Spinal cord (tissue), 10 donors: ENCODE results near the gene ATXN10. TPM values are rescaled to one million over a fixed set of nuclear protein-coding genes. Genes with fewer than 3 reads are reported as not detected.
A peak's percentile ranks its signal among the peaks of the same experiment; 100 is the strongest.

Experiments used
- DNase-seq, 6 donors: peaks; one replicate each; pipeline versions ENCODE4 v3.0.0 to v3.0.0-alpha.2; 2013 to 2015; ENCODE audit warnings: low spot score in 6 of 6, low read depth in 4 of 6
- H3K27ac ChIP-seq: one replicate; pipeline ENCODE4 v1.5.1; 2013; ENCODE audit warnings: low read depth, low read length, control low read depth
- H3K27me3 ChIP-seq: one replicate; pipeline ENCODE4 v1.6.1; 2013; ENCODE audit warnings: low read length; ENCODE audit not compliant: control insufficient read depth, insufficient read depth
- H3K36me3 ChIP-seq: one replicate; pipeline ENCODE4 v1.6.1; 2013; ENCODE audit warnings: low read length; ENCODE audit not compliant: control insufficient read depth, insufficient read depth
- H3K4me1 ChIP-seq: one replicate; pipeline ENCODE4 v1.6.1; 2013; ENCODE audit warnings: low read length; ENCODE audit not compliant: control insufficient read depth, insufficient read depth
- H3K4me3 ChIP-seq: one replicate; pipeline ENCODE4 v1.5.1; 2013; ENCODE audit warnings: low read depth, low read length, control low read depth
- H3K9me3 ChIP-seq: one replicate; pipeline ENCODE4 v1.6.1; 2013; ENCODE audit warnings: low read length; ENCODE audit not compliant: control insufficient read depth, insufficient read depth
- WGBS: methylation state at CpG from one replicate; pipeline ENCODE4 v1.1.5; 2013; ENCODE audit warnings: missing lambda C conversion rate; ENCODE audit not compliant: insufficient coverage; 5-methylcytosine and 5-hydroxymethylcytosine counted together
- polyA plus RNA-seq, 2 donors: library from polyadenylated mRNA; unstranded; fragments of 120-200 nt; gene quantifications; one replicate each; pipeline ENCODE4 v1.2.1, GENCODE V29; 2013; ENCODE audit not compliant: insufficient read length in 2 of 2
- total RNA-seq, 2 donors: library from RNA; depleted of rRNA in 1 of 2; stranded (reverse); fragments of 120-200 nt in 1 of 2; fragments of >200 nt in 1 of 2; gene quantifications; one replicate each; pipeline versions ENCODE4 v1.2.3 to v1.2.4, GENCODE V29; 2013 to 2014
- donor health status: healthy.

The ATXN10 gene
- total and polyA plus RNA-seq, 4 donors = 163 to 428 (median 339) TPM

- H3K36me3 ChIP-seq = peaks cover 6% of the 10 kb centered on the region
- H3K9me3 ChIP-seq = no peaks in the 10 kb centered on the region
- WGBS = 56% methylated on average over 1 of the region's 2 CpGs
- H3K27me3 ChIP-seq = no peaks in the 10 kb centered on the region
- peaks cover 13% of the 10 kb centered on the region for H3K4me1 ChIP-seq
- no peak overlapping the region for H3K27ac ChIP-seq
- peak in 1 of 6 donors; percentile 6 for DNase-seq
- no peak overlapping the region for H3K4me3 ChIP-seq
These were observed 14.4 kb downstream of the ATXN10 start for GRCh38 chr22:45686004-45686403.

- no peak overlapping the region for H3K27ac ChIP-seq
These were observed 15.2 kb downstream of the ATXN10 start for GRCh38 chr22:45686836-45687235.

GRCh38 chr22:45688600-45689080 lies 17.0 kb downstream of the ATXN10 start:
- no peak overlapping the region for H3K4me3 ChIP-seq
- DNase-seq = peak in 1 of 6 donors; percentile 39
- peaks cover 3% of the 10 kb centered on the region for H3K4me1 ChIP-seq
- WGBS = 79% methylated on average over 1 of the region's 4 CpGs
- H3K9me3 ChIP-seq = no peaks in the 10 kb centered on the region
- H3K27me3 ChIP-seq = no peaks in the 10 kb centered on the region
- no peak overlapping the region for H3K27ac ChIP-seq
- H3K36me3 ChIP-seq = peaks cover 18% of the 10 kb centered on the region

More at GRCh38 chr22:45686836-45687235, 15.2 kb downstream of the ATXN10 start:
- 100% methylated on average over 1 of the region's 5 CpGs for WGBS
- peaks cover 12% of the 10 kb centered on the region for H3K36me3 ChIP-seq
- H3K4me3 ChIP-seq = no peak overlapping the region
- H3K4me1 ChIP-seq = peaks cover 13% of the 10 kb centered on the region
- H3K9me3 ChIP-seq = no peaks in the 10 kb centered on the region
- peak in 1 of 6 donors; percentile 21 for DNase-seq
- no peaks in the 10 kb centered on the region for H3K27me3 ChIP-seq

GRCh38 chr22:45689211-45689610 lies 17.6 kb downstream of the ATXN10 start:
- Histone ChIP-seq H3K4me3 (no peak overlapping the region), H3K36me3 (peaks cover 19% of the 10 kb centered on the region), H3K9me3 (no peaks in the 10 kb centered on the region), H3K27ac (no peak overlapping the region), H3K27me3 (no peaks in the 10 kb centered on the region), H3K4me1 (peaks cover 3% of the 10 kb centered on the region)
- WGBS = no CpG with 5 or more reads among the region's 1 CpG
- DNase-seq = no peak

- peaks cover 3% of the 10 kb centered on the region for H3K4me1 ChIP-seq
These were observed 18.4 kb downstream of the ATXN10 start for GRCh38 chr22:45690008-45690407.

GRCh38 chr22:45692549-45692948 lies 20.9 kb downstream of the ATXN10 start:
- peaks cover 3% of the 10 kb centered on the region for H3K4me1 ChIP-seq
- no peak for DNase-seq
- H3K9me3 ChIP-seq = no peaks in the 10 kb centered on the region
- H3K4me3 ChIP-seq = no peak overlapping the region
- peaks cover 31% of the 10 kb centered on the region for H3K36me3 ChIP-seq
- no peaks in the 10 kb centered on the region for H3K27me3 ChIP-seq
- no CpG with 5 or more reads among the region's 1 CpG for WGBS
- H3K27ac ChIP-seq = no peak overlapping the region

More at GRCh38 chr22:45690008-45690407, 18.4 kb downstream of the ATXN10 start:
- Histone ChIP-seq H3K27ac (no peak overlapping the region), H3K4me3 (no peak overlapping the region), H3K36me3 (peaks cover 19% of the 10 kb centered on the region), H3K9me3 (no peaks in the 10 kb centered on the region), H3K27me3 (no peaks in the 10 kb centered on the region)
- DNase-seq = no peak
- 100% methylated on average over 1 of the region's 2 CpGs for WGBS

GRCh38 chr22:45693835-45694234 lies 22.2 kb downstream of the ATXN10 start:
- DNase-seq = no peak
- Histone ChIP-seq H3K4me3 (no peak overlapping the region), H3K9me3 (no peaks in the 10 kb centered on the region), H3K27ac (no peak overlapping the region), H3K4me1 (no peaks in the 10 kb centered on the region), H3K27me3 (no peaks in the 10 kb centered on the region), H3K36me3 (peaks cover 33% of the 10 kb centered on the region)
- WGBS = 93% methylated on average over 2 of the region's 4 CpGs

GRCh38 chr22:45696227-45696626 lies 24.6 kb downstream of the ATXN10 start:
- no peak for DNase-seq
- no peaks in the 10 kb centered on the region for H3K9me3 ChIP-seq
- H3K36me3 ChIP-seq = peaks cover 38% of the 10 kb centered on the region
- H3K27me3 ChIP-seq = no peaks in the 10 kb centered on the region
- H3K27ac ChIP-seq = no peak overlapping the region
- 96% methylated on average over 3 of the region's 6 CpGs for WGBS
- H3K4me3 ChIP-seq = no peak overlapping the region
- H3K4me1 ChIP-seq = no peaks in the 10 kb centered on the region

- Histone ChIP-seq H3K36me3 (peaks cover 37% of the 10 kb centered on the region), H3K27me3 (no peaks in the 10 kb centered on the region), H3K9me3 (no peaks in the 10 kb centered on the region), H3K27ac (no peak overlapping the region), H3K4me3 (no peak overlapping the region), H3K4me1 (no peaks in the 10 kb centered on the region)
- no peak for DNase-seq
- WGBS = 96% methylated on average over 4 of the region's 4 CpGs
These were observed 26.5 kb downstream of the ATXN10 start for GRCh38 chr22:45698094-45698493.

- no peak for DNase-seq
- H3K9me3 ChIP-seq = no peaks in the 10 kb centered on the region
- H3K27ac ChIP-seq = no peak overlapping the region
- peaks cover 30% of the 10 kb centered on the region for H3K36me3 ChIP-seq
- H3K27me3 ChIP-seq = no peaks in the 10 kb centered on the region
- H3K4me3 ChIP-seq = no peak overlapping the region
- H3K4me1 ChIP-seq = no peaks in the 10 kb centered on the region
- WGBS = 100% methylated on average over 1 of the region's 3 CpGs
These were observed 31.3 kb downstream of the ATXN10 start for GRCh38 chr22:45702981-45703380.
